ENCODE results near the gene ECD. TPM values are rescaled to one million over a fixed set of nuclear protein-coding genes. Genes with fewer than 3 reads are reported as not detected.

Gene ECD
- polyA plus RNA-seq, 1 of the 3 experiments (the other 2 are of a cell fraction): 21.4 TPM

DNA sequence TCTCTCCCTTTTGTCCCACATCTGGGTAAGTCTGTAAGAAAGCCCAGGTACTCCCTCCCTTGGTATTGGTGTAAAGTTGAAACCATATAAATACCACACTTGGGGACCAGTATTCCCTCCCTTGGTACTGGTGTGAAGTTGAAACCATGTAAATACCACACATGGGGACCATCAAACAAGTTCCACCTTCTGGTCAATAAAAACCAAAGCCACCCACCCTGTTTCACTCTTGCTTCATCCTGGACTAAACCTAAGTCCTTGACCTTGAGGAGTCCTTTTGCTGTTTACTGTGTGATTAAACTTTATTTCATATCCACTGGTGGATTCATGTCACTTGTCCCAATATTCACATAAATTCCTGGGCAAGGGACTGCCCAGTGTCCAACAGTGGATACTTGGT is 79.5 kb downstream of the ECD start (continued):
- TF ChIP-seq, protein P1, sequence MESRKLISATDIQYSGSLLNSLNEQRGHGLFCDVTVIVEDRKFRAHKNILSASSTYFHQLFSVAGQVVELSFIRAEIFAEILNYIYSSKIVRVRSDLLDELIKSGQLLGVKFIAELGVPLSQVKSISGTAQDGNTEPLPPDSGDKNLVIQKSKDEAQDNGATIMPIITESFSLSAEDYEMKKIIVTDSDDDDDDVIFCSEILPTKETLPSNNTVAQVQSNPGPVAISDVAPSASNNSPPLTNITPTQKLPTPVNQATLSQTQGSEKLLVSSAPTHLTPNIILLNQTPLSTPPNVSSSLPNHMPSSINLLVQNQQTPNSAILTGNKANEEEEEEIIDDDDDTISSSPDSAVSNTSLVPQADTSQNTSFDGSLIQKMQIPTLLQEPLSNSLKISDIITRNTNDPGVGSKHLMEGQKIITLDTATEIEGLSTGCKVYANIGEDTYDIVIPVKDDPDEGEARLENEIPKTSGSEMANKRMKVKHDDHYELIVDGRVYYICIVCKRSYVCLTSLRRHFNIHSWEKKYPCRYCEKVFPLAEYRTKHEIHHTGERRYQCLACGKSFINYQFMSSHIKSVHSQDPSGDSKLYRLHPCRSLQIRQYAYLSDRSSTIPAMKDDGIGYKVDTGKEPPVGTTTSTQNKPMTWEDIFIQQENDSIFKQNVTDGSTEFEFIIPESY (IDR thresholded peaks at IDR 0.05; ENCODE audit: borderline replicate concordance, low read depth): no peak

DNA sequence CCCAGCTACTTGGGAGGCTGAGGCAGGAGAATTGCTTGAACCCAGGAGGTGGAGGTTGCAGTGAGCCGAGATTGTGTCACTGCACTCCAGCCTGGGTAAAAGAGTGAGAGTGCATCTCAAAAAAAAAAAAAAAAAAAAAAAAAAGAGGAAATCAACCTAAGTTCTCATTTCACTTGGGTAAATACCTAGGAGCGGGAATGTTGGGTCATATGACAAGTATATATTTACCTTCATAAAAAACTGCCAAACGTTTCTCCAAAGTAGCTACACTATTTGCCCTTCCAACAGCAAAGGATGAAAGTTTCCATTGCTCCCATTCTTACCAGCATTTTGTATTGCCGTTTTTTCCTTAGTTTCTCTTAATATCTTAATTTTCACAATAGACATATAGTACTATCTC is 81.0 kb downstream of the ECD start:
- H3K36me3 ChIP-seq (replicated peaks in 1 of 2; ENCODE audit: control insufficient read depth in 1 of 2, insufficient read depth in 2 of 2, low read length in 1 of 2): peaks cover 0 to 6% of the 10 kb centered on the region in 2 experiments
- no peak overlapping the region for H2AFZ ChIP-seq (ENCODE audit: low read depth)
- no peaks in the 10 kb centered on the region for H3K9me2 ChIP-seq
- no peak overlapping the region for H3K9ac ChIP-seq
- H3K4me1 ChIP-seq (ENCODE audit: control insufficient read depth in 1 of 2, insufficient read depth in 2 of 2, low read depth in 1 of 2, low read length in 1 of 2): peaks cover 0 to 13% of the 10 kb centered on the region in 2 experiments; a peak in 1 of 4 replicates
- H3K4me2 ChIP-seq: no peak overlapping the region
- ChIA-PET POLR2A (interaction anchor here (0.5 kb wide), 1 partner anchor 24 kb away, joined by 4 read pairs; no protein-coding TSS in a partner anchor), CTCF (no interaction called here)
- no peaks in the 10 kb centered on the region for H3K9me3 ChIP-seq
- H3K27me3 ChIP-seq (ENCODE audit: insufficient read depth): no peaks in the 10 kb centered on the region
- H4K20me1 ChIP-seq (ENCODE audit: insufficient read depth): peaks cover 28% of the 10 kb centered on the region
- 94% methylated on average over 4 of the region's 4 CpGs for WGBS (ENCODE audit: low lambda C conversion rate)
- peaks cover 96% of the 10 kb centered on the region for H3K79me2 ChIP-seq (ENCODE audit: insufficient read depth)
- H3K27ac ChIP-seq (ENCODE audit: low read depth in 2 of 2, low read length in 1 of 2): no peak overlapping the region
- TF ChIP-seq, protein P1 (IDR thresholded peaks at IDR 0.05; ENCODE audit: borderline replicate concordance, low read depth): no peak
- TF ChIP-seq EZH2phosphoT487 (IDR thresholded peaks at IDR 0.05; ENCODE audit: borderline replicate concordance, low read depth) (no peak), MEF2A (IDR thresholded peaks at IDR 0.05; ENCODE audit: borderline replicate concordance, low read depth) (no peak), SMC3 (IDR thresholded peaks at IDR 0.05; ENCODE audit: low read depth, low read length) (no peak), MXI1 (IDR thresholded peaks at IDR 0.05; ENCODE audit: low read depth, low read length) (no peak), FOXM1 (IDR thresholded peaks at IDR 0.05; ENCODE audit: low read depth) (no peak), TEAD4 (IDR thresholded peaks at IDR 0.05; ENCODE audit: borderline replicate concordance, insufficient read depth) (no peak), JUND (IDR thresholded peaks at IDR 0.05) (no peak), CHD2 (IDR thresholded peaks at IDR 0.05; ENCODE audit: low read length, partially characterized antibody) (no peak), RCOR1 (IDR thresholded peaks at IDR 0.05; ENCODE audit: low read length) (no peak), GATA2 (CRISPR knock-in tag; IDR thresholded peaks at IDR 0.05) (no peak), NFIC (IDR thresholded peaks at IDR 0.05; ENCODE audit: borderline replicate concordance) (no peak)
- TF ChIP-seq, protein P2, sequence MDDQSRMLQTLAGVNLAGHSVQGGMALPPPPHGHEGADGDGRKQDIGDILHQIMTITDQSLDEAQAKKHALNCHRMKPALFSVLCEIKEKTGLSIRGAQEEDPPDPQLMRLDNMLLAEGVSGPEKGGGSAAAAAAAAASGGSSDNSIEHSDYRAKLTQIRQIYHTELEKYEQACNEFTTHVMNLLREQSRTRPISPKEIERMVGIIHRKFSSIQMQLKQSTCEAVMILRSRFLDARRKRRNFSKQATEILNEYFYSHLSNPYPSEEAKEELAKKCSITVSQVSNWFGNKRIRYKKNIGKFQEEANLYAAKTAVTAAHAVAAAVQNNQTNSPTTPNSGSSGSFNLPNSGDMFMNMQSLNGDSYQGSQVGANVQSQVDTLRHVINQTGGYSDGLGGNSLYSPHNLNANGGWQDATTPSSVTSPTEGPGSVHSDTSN (IDR thresholded peaks at IDR 0.05): no peak
- TF ChIP-seq, protein P3, sequence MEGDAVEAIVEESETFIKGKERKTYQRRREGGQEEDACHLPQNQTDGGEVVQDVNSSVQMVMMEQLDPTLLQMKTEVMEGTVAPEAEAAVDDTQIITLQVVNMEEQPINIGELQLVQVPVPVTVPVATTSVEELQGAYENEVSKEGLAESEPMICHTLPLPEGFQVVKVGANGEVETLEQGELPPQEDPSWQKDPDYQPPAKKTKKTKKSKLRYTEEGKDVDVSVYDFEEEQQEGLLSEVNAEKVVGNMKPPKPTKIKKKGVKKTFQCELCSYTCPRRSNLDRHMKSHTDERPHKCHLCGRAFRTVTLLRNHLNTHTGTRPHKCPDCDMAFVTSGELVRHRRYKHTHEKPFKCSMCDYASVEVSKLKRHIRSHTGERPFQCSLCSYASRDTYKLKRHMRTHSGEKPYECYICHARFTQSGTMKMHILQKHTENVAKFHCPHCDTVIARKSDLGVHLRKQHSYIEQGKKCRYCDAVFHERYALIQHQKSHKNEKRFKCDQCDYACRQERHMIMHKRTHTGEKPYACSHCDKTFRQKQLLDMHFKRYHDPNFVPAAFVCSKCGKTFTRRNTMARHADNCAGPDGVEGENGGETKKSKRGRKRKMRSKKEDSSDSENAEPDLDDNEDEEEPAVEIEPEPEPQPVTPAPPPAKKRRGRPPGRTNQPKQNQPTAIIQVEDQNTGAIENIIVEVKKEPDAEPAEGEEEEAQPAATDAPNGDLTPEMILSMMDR (IDR thresholded peaks at IDR 0.05): no peak
- no peak for DNase-seq
- H3K4me3 ChIP-seq (ENCODE audit: low read depth in 2 of 2, low read length in 1 of 2): no peak overlapping the region
- H3F3A ChIP-seq (replicated peaks; ENCODE audit: insufficient read depth): peaks cover 17% of the 10 kb centered on the region
